GM12878 (cell line): Measurements from ENCODE around the gene COL5A3. TPM values are rescaled to one million over a fixed set of nuclear protein-coding genes. Genes with fewer than 3 reads are reported as not detected.

Experiments used
- ATAC-seq: fragments of 200-7000 bp; cut with Tn5 transposase; 3 replicates; pipeline ENCODE4 v1.9.1; 2020; ENCODE audit warnings: mild to moderate bottlenecking, moderate library complexity
- BruUV-seq: library from RNA; stranded (reverse); fragments of 400-500 nt; replicated peaks from 2 replicates; lab custom pipeline; 2021; lab: Mats Ljungman, UMichigan
- CTCF ChIA-PET: fragments of 300-600 bp; sonication (Branson Sonifier 250); formaldehyde crosslinking; extraction: SDS; loops from one replicate; lab custom pipeline; 2021; ENCODE audit warnings: inconsistent platforms; lab: Yijun Ruan, JAX
- POLR2A ChIA-PET: fragments of 350-600 bp; formaldehyde crosslinking; extraction: SDS; loops from one replicate; lab custom pipeline; 2021; ENCODE audit warnings: inconsistent platforms; lab: Charles Lee
- RAD21 ChIA-PET: fragments of 300-600 bp; sonication (Branson Sonifier 250); formaldehyde crosslinking; loops from one replicate; lab custom pipeline; 2023; ENCODE audit warnings: antibody characterized with exemption; ENCODE audit not compliant: unreplicated experiment; lab: Charles Lee
- SMC1A ChIA-PET: fragments of 300-600 bp; sonication (Branson Sonifier 250); formaldehyde crosslinking; loops from one replicate; lab custom pipeline; 2023; ENCODE audit not compliant: unreplicated experiment, uncharacterized antibody; lab: Charles Lee
- DNase-seq: peaks from one replicate; pipeline ENCODE4 v3.0.0-alpha.2; 2011; ENCODE audit warnings: low read depth, low spot score
- FAIRE-seq: peaks from 3 replicates; lab custom pipeline; 2011; peaks lifted over from hg19 to GRCh38; lab: Jason Lieb, UNC
- H2AFZ ChIP-seq: 2 replicates; pipeline ENCODE4 v1.6.0; 2011; ENCODE audit warnings: low read depth, low read length, control low read depth; ENCODE audit not compliant: control insufficient read depth
- H3K27ac ChIP-seq: 2 replicates; pipeline ENCODE4 v1.5.1; 2011; ENCODE audit warnings: control low read depth; ENCODE audit not compliant: control insufficient read depth, insufficient read depth
- H3K27me3 ChIP-seq, 2 experiments: replicated peaks in 1 of 2; 2 replicates each; pipeline versions ENCODE4 v1.6.0 to v1.6.1; 2011; ENCODE audit warnings: low read length in 1 of 2; ENCODE audit not compliant: control insufficient read depth in 2 of 2, insufficient read depth in 2 of 2
- H3K36me3 ChIP-seq, 2 experiments: 2 replicates each; pipeline ENCODE4 v1.5.1; 2011; ENCODE audit warnings: low read length in 1 of 2; ENCODE audit not compliant: control insufficient read depth in 2 of 2, insufficient read depth in 2 of 2
- H3K4me1 ChIP-seq: 2 replicates; pipeline ENCODE4 v1.6.1; 2011; ENCODE audit warnings: mild to moderate bottlenecking, low read length, moderate library complexity, mixed read lengths; ENCODE audit not compliant: control insufficient read depth, insufficient read depth
- H3K4me2 ChIP-seq: 2 replicates; pipeline ENCODE4 v1.6.0; 2011; ENCODE audit warnings: control low read depth; ENCODE audit not compliant: control insufficient read depth, insufficient read depth
- H3K4me3 ChIP-seq: fragments of 200-600 bp; sonication (generic); 2 replicates; pipeline ENCODE4 v1.5.1; 2016
- H3K79me2 ChIP-seq: 2 replicates; pipeline ENCODE4 v1.6.0; 2011; ENCODE audit warnings: low read length; ENCODE audit not compliant: control insufficient read depth, insufficient read depth
- H3K9ac ChIP-seq: 2 replicates; pipeline ENCODE4 v1.8.0; 2011; ENCODE audit warnings: low read length, control low read depth, mixed read lengths; ENCODE audit not compliant: control insufficient read depth, insufficient read depth
- H3K9me3 ChIP-seq: replicated peaks from 3 replicates; pipeline ENCODE4 v1.5.1; 2011; ENCODE audit warnings: mild to moderate bottlenecking, low read length; ENCODE audit not compliant: control insufficient read depth, insufficient read depth
- H4K20me1 ChIP-seq: 2 replicates; pipeline ENCODE4 v1.6.0; 2011; ENCODE audit not compliant: control insufficient read depth, insufficient read depth
- CEBPB ChIP-seq, 2 experiments: fragments of 150-350 bp in 1 of 2; IDR thresholded peaks; 2 replicates each; pipeline ENCODE4 v1.6.1; 2012 to 2014; ENCODE audit warnings: low read depth in 2 of 2, low read length in 2 of 2, borderline replicate concordance in 1 of 2, inconsistent platforms in 1 of 2
- GABPA ChIP-seq: IDR thresholded peaks from 2 replicates; pipeline ENCODE4 v1.6.1; 2014; ENCODE audit warnings: antibody characterized with exemption, low read depth, mild to moderate bottlenecking, inconsistent platforms
- IRF4 ChIP-seq: IDR thresholded peaks from 2 replicates; pipeline ENCODE4 v1.6.1; 2011; ENCODE audit warnings: low read depth, low read length
- RB1 ChIP-seq: fragments of 450-650 bp; formaldehyde crosslinking; IDR thresholded peaks from 2 replicates; pipeline ENCODE4 v1.6.1; 2017; ENCODE audit warnings: mild to moderate bottlenecking, borderline replicate concordance
- SMAD5 ChIP-seq: IDR thresholded peaks from 2 replicates; pipeline ENCODE4 v1.6.1; 2016; ENCODE audit warnings: antibody characterized with exemption, low read depth
- STAT3 ChIP-seq: IDR thresholded peaks from 2 replicates; pipeline ENCODE4 v1.6.1; 2011; ENCODE audit warnings: low read depth, low read length, improper control_type of control experiment
- TAF1 ChIP-seq: IDR thresholded peaks from 2 replicates; pipeline ENCODE4 v1.6.1; 2011; ENCODE audit warnings: mild to moderate bottlenecking, low read depth, low read length, borderline replicate concordance
- TCF7 ChIP-seq: IDR thresholded peaks from 2 replicates; pipeline ENCODE4 v1.6.1; 2014; ENCODE audit warnings: antibody characterized with exemption, borderline replicate concordance
- ZNF24 ChIP-seq: fragments of 450-650 bp; IDR thresholded peaks from 2 replicates; pipeline ENCODE4 v1.6.1; 2017; ENCODE audit warnings: antibody characterized with exemption, mild to moderate bottlenecking
- WGBS: methylation state at CpG from one replicate; pipeline ENCODE4 v1.1.6; 2016; ENCODE audit warnings: low lambda C conversion rate; ENCODE audit not compliant: insufficient replicate concordance, insufficient coverage; ENCODE audit errors: missing lambda C conversion rate; 5-methylcytosine and 5-hydroxymethylcytosine counted together
- in situ Hi-C: fragments of 300-500 bp; cut with MboI; formaldehyde crosslinking; loops from 9 replicates; pipeline ENCODE4 v1.14.3; 2018; ENCODE audit warnings: mixed read lengths
- intact Hi-C: fragments of 100-400 bp; cut with micrococcal nuclease; formaldehyde crosslinking; loops from one replicate; pipeline ENCODE4 v1.14.2; 2022; ENCODE audit not compliant: unreplicated experiment
- polyA plus RNA-seq, 11 experiments: library from polyadenylated mRNA; depleted of rRNA in 4 of 11; unstranded in 6 of 11; stranded (reverse) in 5 of 11; fragments of >200 nt; fragmentation: Nextera tagmentation in 4 of 11; fragmentation: Illumina TruSeq in 1 of 11; extraction: Ambion mirVana in 4 of 11; extraction: Trizol in 1 of 11; gene quantifications; 1 replicate in 1 of 11; 2 replicates in 10 of 11; pipeline versions ENCODE4 v1.2.1 to v1.2.3, GENCODE V29; 2011 to 2016; ENCODE audit warnings: inconsistent platforms in 2 of 11, missing spikeins in 2 of 11, low read depth in 1 of 11
- total RNA-seq, 4 experiments: library from RNA; depleted of rRNA in 3 of 4; stranded (reverse); fragments of >200 nt in 3 of 4; fragmentation: Illumina TruSeq in 1 of 4; extraction: Trizol in 1 of 4; gene quantifications; 2 replicates each; pipeline versions ENCODE4 v1.2.1 to v1.2.3, GENCODE V29; 2013 to 2021

The COL5A3 gene
- total and polyA plus RNA-seq, 10 of the 15 experiments (the other 5 are each of a cell fraction or from before 2014, with no cell fraction given): under 0.01 to 8.3 (median 0.10) TPM; not detected in 2

DNA sequence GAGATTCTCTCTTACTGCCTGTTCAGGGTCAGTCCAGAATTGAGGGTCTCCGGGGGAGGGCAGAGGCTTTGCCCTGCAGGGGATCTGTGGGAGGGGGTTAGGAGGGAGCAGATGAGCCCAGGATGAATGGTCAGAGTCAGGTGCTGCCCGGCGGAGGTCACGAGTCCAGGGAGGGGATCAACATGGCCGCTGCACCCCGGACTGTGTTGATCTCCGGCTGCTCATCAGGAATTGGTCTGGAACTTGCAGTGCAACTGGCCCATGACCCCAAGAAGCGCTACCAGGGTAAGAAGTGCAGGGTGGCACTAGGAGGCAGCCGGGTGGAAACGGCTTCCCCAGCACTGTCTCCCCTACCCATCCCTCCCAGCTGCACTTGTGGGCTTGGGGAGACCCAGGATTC, 3.0 kb upstream of the COL5A3 start, which contains the start of gene RDH8:
RDH8 (plus strand) TSS at position 168 of the 400 bp plus-strand sequence; CDS start at position 183, 15 bp downstream.
- CTCF ChIA-PET: interaction anchor here (0.7 kb wide), 1 partner anchor 16 kb away, joined by 3 read pairs; no protein-coding TSS in a partner anchor
- no peaks in the 10 kb centered on the region for H3K79me2 ChIP-seq

DNA sequence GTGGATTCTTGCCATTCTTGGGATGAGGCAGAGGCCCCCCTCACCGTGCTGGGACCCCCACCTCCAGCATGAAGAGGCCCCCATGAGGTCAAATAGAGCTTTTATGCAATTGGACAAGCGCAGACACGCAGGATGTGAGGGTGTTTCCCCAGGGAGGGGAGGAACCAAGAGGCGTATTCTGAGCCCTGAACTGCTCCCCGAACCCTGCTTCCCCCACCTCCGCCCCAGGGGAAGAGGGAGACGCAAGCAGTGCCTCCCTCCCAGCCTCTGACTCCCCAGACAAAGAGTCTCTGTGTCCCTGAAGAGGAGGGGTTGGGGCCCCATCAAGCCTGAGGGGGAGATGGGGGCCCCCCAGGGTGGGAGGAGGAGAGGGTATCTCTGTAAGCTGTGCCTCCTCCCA, 1.7 kb upstream of the COL5A3 start:
- Histone ChIP-seq H3K36me3 (no peaks in the 10 kb centered on the region), H2AFZ (no peak overlapping the region), H4K20me1 (no peaks in the 10 kb centered on the region), H3K4me1 (no peaks in the 10 kb centered on the region), H3K9ac (no peak overlapping the region), H3K9me3 (no peaks in the 10 kb centered on the region), H3K79me2 (no peaks in the 10 kb centered on the region), H3K4me2 (no peak overlapping the region), H3K27ac (no peak overlapping the region), H3K4me3 (no peak overlapping the region), H3K27me3 (peaks cover 3 to 4% of the 10 kb centered on the region in 2 experiments; a peak in 3 of 4 replicates)
- no peak for ATAC-seq
- SMC1A ChIA-PET: no interaction called here
- FAIRE-seq: no peak
- 18% methylated on average over 7 of the region's 7 CpGs for WGBS
- intact Hi-C loops: no loop called here
- TF ChIP-seq ZNF24 (no peak), IRF4 (no peak), RB1 (no peak), TCF7 (no peak), CEBPB (IDR thresholded peaks at IDR 0.05; ENCODE audit: borderline replicate concordance in 1 of 2, low read depth in 2 of 2, low read length in 2 of 2) (no peak)
- RAD21 ChIA-PET: interaction anchor here (1.0 kb wide), 1 partner anchor 18 kb away, joined by 3 read pairs; no protein-coding TSS in a partner anchor
- CTCF ChIA-PET: no interaction called here
- no TSS peak for BruUV-seq
- no peak for DNase-seq
- POLR2A ChIA-PET: no interaction called here
- in situ Hi-C loops: no loop called here

More for the DNA sequence above, 3.0 kb upstream of the COL5A3 start, which contains the start of gene RDH8:
- RAD21 ChIA-PET: no interaction called here
- Histone ChIP-seq H3K9ac (no peak within 1 kb of the TSS), H3K4me3 (no peak within 1 kb of the TSS), H3K27ac (no peak within 1 kb of the TSS), H3K27me3 (peaks cover 3 to 4% of the 10 kb centered on the region in 2 experiments; a peak in 3 of 4 replicates), H3K36me3 (no peaks in the 10 kb centered on the region), H4K20me1 (no peaks in the 10 kb centered on the region), H3K9me3 (no peaks in the 10 kb centered on the region), H2AFZ (no peak within 1 kb of the TSS), H3K4me2 (no peak within 1 kb of the TSS), H3K4me1 (no peaks in the 10 kb centered on the region)
- DNase-seq (no peak), FAIRE-seq (no peak), ATAC-seq (no peak)
- WGBS: 46% methylated on average over 10 of the region's 10 CpGs
- POLR2A ChIA-PET: no interaction called here
- no TSS peak for BruUV-seq
- in situ Hi-C loops: no loop called here
- SMC1A ChIA-PET: no interaction called here
- TF ChIP-seq SMAD5 (no peak), STAT3 (no peak), TAF1 (no peak), GABPA (no peak)
- intact Hi-C loops: no loop called here
